T-cell (primary cell): ENCODE data around the gene ARHGAP25. TPM values are rescaled to one million over a fixed set of nuclear protein-coding genes. Genes with fewer than 3 reads are reported as not detected.

Experiments used
- ATAC-seq, 4 experiments: fragments of 200-7000 bp in 3 of 4; fragments of 150-1000 bp in 1 of 4; cut with Tn5 transposase; replicated peaks in 1 of 4; 1 replicate in 3 of 4; 2 replicates in 1 of 4; pipeline ENCODE4 v1.10.0; 2021; ENCODE audit warnings: moderate library complexity in 3 of 4, mild to moderate bottlenecking in 2 of 4, moderate number of reproducible peaks in 1 of 4
- CTCF ChIA-PET, 2 donors: fragments of 300-600 bp; sonication (Branson Sonifier 250); formaldehyde crosslinking; loops; one replicate each; lab custom pipeline; 2022; ENCODE audit warnings: antibody characterized with exemption in 2 of 2; lab: Charles Lee
- POLR2A ChIA-PET, 2 donors: fragments of 300-600 bp; sonication (Branson Sonifier 250); formaldehyde crosslinking; loops; one replicate each; lab custom pipeline; 2022; ENCODE audit warnings: antibody characterized with exemption in 2 of 2; lab: Charles Lee
- DNase-seq, 35 experiments: peaks; one replicate each; pipeline versions ENCODE4 v3.0.0 to v3.0.0-alpha.2; 2013 to 2023
- H3K27ac ChIP-seq: one replicate; pipeline ENCODE4 v1.5.1; 2013; ENCODE audit warnings: low read length
- H3K27me3 ChIP-seq, 2 experiments: replicated peaks in 1 of 2; 1 replicate in 1 of 2; 2 replicates in 1 of 2; pipeline versions ENCODE4 v1.6.1 to v1.7.0; 2013; ENCODE audit warnings: low read length in 1 of 2, mixed read lengths in 1 of 2; ENCODE audit not compliant: control insufficient read depth in 2 of 2, insufficient read depth in 2 of 2; ENCODE audit errors: extremely low read depth in 1 of 2
- H3K36me3 ChIP-seq, 2 donors: 1 replicate in 1 of 2; 2 replicates in 1 of 2; pipeline versions ENCODE4 v1.6.1 to v1.7.0; 2013; ENCODE audit warnings: low read length in 1 of 2; ENCODE audit not compliant: control insufficient read depth in 2 of 2, insufficient read depth in 1 of 2; ENCODE audit errors: extremely low read depth in 1 of 2
- H3K4me1 ChIP-seq, 2 experiments: 1 replicate in 1 of 2; 2 replicates in 1 of 2; pipeline versions ENCODE4 v1.6.1 to v1.7.0; 2013; ENCODE audit warnings: low read length in 2 of 2, mixed read lengths in 1 of 2; ENCODE audit not compliant: insufficient read depth in 2 of 2, control insufficient read depth in 1 of 2; ENCODE audit errors: extremely low read depth in 1 of 2
- H3K4me3 ChIP-seq, 2 donors: 1 replicate in 1 of 2; 2 replicates in 1 of 2; pipeline versions ENCODE4 v1.5.1 to v1.7.0; 2013; ENCODE audit warnings: mild to moderate bottlenecking in 2 of 2, low read length in 1 of 2, moderate library complexity in 1 of 2; ENCODE audit not compliant: control insufficient read depth in 1 of 2; ENCODE audit errors: extremely low read depth in 1 of 2
- H3K9me3 ChIP-seq: 2 replicates; pipeline ENCODE4 v1.7.0; 2013
- H3K27ac Mint-ChIP-seq, 2 donors: one replicate each; pipeline ENCODE4 v1.8.0; 2020 to 2021; ENCODE audit warnings: mild to moderate bottlenecking in 2 of 2, mixed read lengths in 2 of 2
- H3K27me3 Mint-ChIP-seq, 2 donors: one replicate each; pipeline ENCODE4 v1.8.0; 2021 to 2022; ENCODE audit warnings: mixed read lengths in 2 of 2
- H3K36me3 Mint-ChIP-seq: one replicate; pipeline ENCODE4 v1.8.0; 2021; ENCODE audit warnings: mixed read lengths
- H3K4me1 Mint-ChIP-seq, 3 donors: one replicate each; pipeline ENCODE4 v1.8.0; 2020 to 2022; ENCODE audit warnings: mixed read lengths in 3 of 3, mild to moderate bottlenecking in 1 of 3
- H3K4me3 Mint-ChIP-seq, 3 donors: one replicate each; pipeline ENCODE4 v1.8.0; 2020 to 2022; ENCODE audit warnings: mild to moderate bottlenecking in 3 of 3, mixed read lengths in 3 of 3, moderate library complexity in 3 of 3
- H3K9me3 Mint-ChIP-seq, 3 donors: one replicate each; pipeline ENCODE4 v1.8.0; 2020 to 2022; ENCODE audit warnings: mixed read lengths in 3 of 3
- WGBS: methylation state at CpG from one replicate; pipeline ENCODE4 v1.1.5; 2013; ENCODE audit warnings: missing lambda C conversion rate; ENCODE audit not compliant: insufficient coverage; 5-methylcytosine and 5-hydroxymethylcytosine counted together
- total RNA-seq, 35 experiments: library from RNA in 6 of 35; stranded (reverse) in 6 of 35; fragments of 120-200 nt in 1 of 35; gene quantifications; one replicate each; pipeline versions ENCODE4 v1.2.1 to v1.2.4 and lab custom pipeline; 2013 to 2026

Gene ARHGAP25
- total RNA-seq, 5 donors from 2014 or later (not counting 1 experiment from before 2014, with no cell fraction given): 103 to 134 (median 123) TPM

- WGBS: no CpG with 5 or more reads among the region's 2 CpGs
- no peaks in the 10 kb centered on the region for H3K4me1 ChIP-seq
- POLR2A ChIA-PET: interaction anchor here in 1 of 2 donors (1.1 kb wide), 1 partner anchor 11 kb away, joined by 3 read pairs; no protein-coding TSS in a partner anchor
- no peaks in the 10 kb centered on the region for H3K9me3 ChIP-seq
- DNase-seq: no peak
- Mint-ChIP-seq H3K27me3 (peaks cover 16 to 19% of the 10 kb centered on the region in 2 donors), H3K9me3 (no peaks in the 10 kb centered on the region), H3K27ac (no peak overlapping the region), H3K4me3 (no peak overlapping the region), H3K4me1 (no peaks in the 10 kb centered on the region), H3K36me3 (no peaks in the 10 kb centered on the region)
- no peak for ATAC-seq
- no peak overlapping the region for H3K27ac ChIP-seq
- no peak overlapping the region for H3K4me3 ChIP-seq
- CTCF ChIA-PET: interaction anchor here in 1 of 2 donors (0.9 to 1.3 kb wide), 2 partner anchors 9 to 22 kb away, joined by 3 read pairs; no protein-coding TSS in a partner anchor
- no peaks in the 10 kb centered on the region for H3K36me3 ChIP-seq
- peaks cover 0 to 6% of the 10 kb centered on the region in 2 experiments for H3K27me3 ChIP-seq
These were observed 110.4 kb downstream of the ARHGAP25 start for GRCh38 chr2:68845043-68845442.

DNA sequence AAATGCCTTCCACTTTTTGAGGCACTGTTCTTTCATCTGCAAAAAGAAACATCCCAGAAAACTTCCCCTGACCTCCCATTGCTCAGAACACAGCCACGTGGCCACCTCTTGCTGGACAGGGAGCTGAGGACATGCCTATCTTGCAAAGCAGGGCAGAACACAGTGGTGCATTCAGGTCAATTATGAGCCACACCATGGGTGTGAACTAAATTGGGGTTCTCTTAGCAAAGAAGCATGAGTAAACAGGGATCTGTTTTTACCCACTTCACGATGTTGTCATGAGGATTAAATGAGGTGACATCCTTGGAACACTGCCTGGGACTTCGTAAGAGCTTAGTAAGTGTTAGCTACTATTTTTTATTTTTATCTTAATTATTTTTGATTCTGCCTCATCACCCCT, 111.5 kb downstream of the ARHGAP25 start:
- H3K9me3 Mint-ChIP-seq: no peaks in the 10 kb centered on the region
- H3K4me1 Mint-ChIP-seq: no peaks in the 10 kb centered on the region
- H3K27me3 Mint-ChIP-seq: peaks cover 19 to 26% of the 10 kb centered on the region in 2 donors
- H3K27ac ChIP-seq: no peak overlapping the region
- DNase-seq (no peak), ATAC-seq (no peak)
- H3K4me3 ChIP-seq: no peak overlapping the region
- CTCF ChIA-PET: interaction anchor here (1.2 to 1.4 kb wide), 2 partner anchors 9 to 137 kb away, joined by 3 to 4 read pairs; no protein-coding TSS in a partner anchor
- H3K36me3 Mint-ChIP-seq: no peaks in the 10 kb centered on the region
- WGBS: no CpG with 5 or more reads among the region's 3 CpGs
- H3K4me1 ChIP-seq: no peaks in the 10 kb centered on the region
- POLR2A ChIA-PET: no interaction called here
- no peaks in the 10 kb centered on the region for H3K9me3 ChIP-seq
- no peak overlapping the region for H3K4me3 Mint-ChIP-seq
- no peaks in the 10 kb centered on the region for H3K36me3 ChIP-seq
- peaks cover 0 to 9% of the 10 kb centered on the region in 2 experiments for H3K27me3 ChIP-seq
- no peak overlapping the region for H3K27ac Mint-ChIP-seq

- H3K27ac ChIP-seq: no peak overlapping the region
- no peak overlapping the region for H3K4me3 Mint-ChIP-seq
- ATAC-seq (no peak), DNase-seq (no peak)
- peaks cover 0 to 9% of the 10 kb centered on the region in 2 experiments for H3K27me3 ChIP-seq
- no peaks in the 10 kb centered on the region for H3K9me3 Mint-ChIP-seq
- no peaks in the 10 kb centered on the region for H3K36me3 ChIP-seq
- H3K4me3 ChIP-seq: no peak overlapping the region
- H3K9me3 ChIP-seq: no peaks in the 10 kb centered on the region
- no peaks in the 10 kb centered on the region for H3K36me3 Mint-ChIP-seq
- peaks cover 19 to 26% of the 10 kb centered on the region in 2 donors for H3K27me3 Mint-ChIP-seq
- CTCF ChIA-PET: interaction anchor here in 1 of 2 donors (0.5 kb wide), 2 partner anchors 652 to 991 kb away, joined by 3 to 4 read pairs; no protein-coding TSS in a partner anchor
- H3K4me1 ChIP-seq: no peaks in the 10 kb centered on the region
- H3K27ac Mint-ChIP-seq: no peak overlapping the region
- H3K4me1 Mint-ChIP-seq: no peaks in the 10 kb centered on the region
- POLR2A ChIA-PET: no interaction called here
These were observed 113.1 kb downstream of the ARHGAP25 start for GRCh38 chr2:68847751-68848150.

- Mint-ChIP-seq H3K27me3 (peaks cover 19 to 30% of the 10 kb centered on the region in 2 donors), H3K4me3 (no peak overlapping the region), H3K36me3 (no peaks in the 10 kb centered on the region), H3K4me1 (no peaks in the 10 kb centered on the region), H3K9me3 (no peaks in the 10 kb centered on the region), H3K27ac (no peak overlapping the region)
- no peak overlapping the region for H3K27ac ChIP-seq
- H3K9me3 ChIP-seq: no peaks in the 10 kb centered on the region
- WGBS: 42% methylated on average over 2 of the region's 4 CpGs
- DNase-seq (no peak), ATAC-seq (no peak)
- CTCF ChIA-PET: no interaction called here
- H3K27me3 ChIP-seq: peaks cover 0 to 9% of the 10 kb centered on the region in 2 experiments
- H3K4me3 ChIP-seq: no peak overlapping the region
- POLR2A ChIA-PET: interaction anchor here in 1 of 2 donors (0.9 kb wide), 1 partner anchor 11 kb away, joined by 3 read pairs; no protein-coding TSS in a partner anchor
- H3K4me1 ChIP-seq: no peaks in the 10 kb centered on the region
- H3K36me3 ChIP-seq: no peaks in the 10 kb centered on the region
These were observed 115.0 kb downstream of the ARHGAP25 start for GRCh38 chr2:68849579-68850030.

GRCh38 chr2:68850524-68850923, 115.9 kb downstream of the ARHGAP25 start:
- Histone ChIP-seq H3K27ac (no peak overlapping the region), H3K36me3 (no peaks in the 10 kb centered on the region), H3K27me3 (peaks cover 0 to 9% of the 10 kb centered on the region in 2 experiments), H3K4me1 (no peaks in the 10 kb centered on the region), H3K9me3 (no peaks in the 10 kb centered on the region), H3K4me3 (no peak overlapping the region)
- DNase-seq (no peak), ATAC-seq (no peak)
- H3K27me3 Mint-ChIP-seq: peaks cover 25 to 34% of the 10 kb centered on the region in 2 donors
- WGBS: 89% methylated on average over 2 of the region's 3 CpGs
- no peaks in the 10 kb centered on the region for H3K4me1 Mint-ChIP-seq
- H3K9me3 Mint-ChIP-seq: no peaks in the 10 kb centered on the region
- H3K4me3 Mint-ChIP-seq: no peak overlapping the region
- H3K36me3 Mint-ChIP-seq: no peaks in the 10 kb centered on the region
- ChIA-PET POLR2A (no interaction called here), CTCF (interaction anchor here in 1 of 2 donors (0.7 to 1.0 kb wide), 2 partner anchors 9 to 272 kb away, joined by 3 to 4 read pairs; no protein-coding TSS in a partner anchor)
- H3K27ac Mint-ChIP-seq: no peak overlapping the region

DNA sequence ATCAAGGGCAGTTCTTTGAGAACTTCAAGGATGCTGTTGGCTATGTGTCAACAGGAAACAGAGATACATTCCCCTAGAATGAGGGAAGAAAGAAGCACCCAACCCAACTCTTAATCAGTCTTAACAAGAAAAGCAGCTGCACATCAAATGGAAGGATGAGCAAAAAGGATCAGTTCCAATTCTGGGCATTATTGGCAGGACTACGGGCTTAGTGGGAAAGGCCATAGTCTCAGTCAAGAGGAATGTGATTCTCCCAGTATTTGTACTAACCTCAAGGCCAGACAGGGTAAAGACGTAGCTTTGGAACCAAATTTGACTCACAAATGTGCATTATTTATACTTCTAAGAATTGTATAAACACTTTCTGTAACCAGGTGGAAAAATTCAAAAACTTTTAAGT, 118.4 kb downstream of the ARHGAP25 start:
- ChIA-PET CTCF (no interaction called here), POLR2A (no interaction called here)
- no peak overlapping the region for H3K27ac Mint-ChIP-seq

More for the DNA sequence above, 118.4 kb downstream of the ARHGAP25 start:
- Mint-ChIP-seq H3K36me3 (no peaks in the 10 kb centered on the region), H3K27me3 (peaks cover 13 to 23% of the 10 kb centered on the region in 2 donors), H3K4me3 (no peak overlapping the region), H3K9me3 (no peaks in the 10 kb centered on the region), H3K4me1 (peaks cover 0 to 2% (median 0%) of the 10 kb centered on the region in 3 donors)
- ATAC-seq (no peak), DNase-seq (no peak)
- Histone ChIP-seq H3K9me3 (no peaks in the 10 kb centered on the region), H3K4me3 (no peak overlapping the region), H3K27ac (no peak overlapping the region), H3K27me3 (peaks cover 0 to 5% of the 10 kb centered on the region in 2 experiments), H3K36me3 (no peaks in the 10 kb centered on the region), H3K4me1 (no peaks in the 10 kb centered on the region)
- WGBS: no CpG with 5 or more reads among the region's 2 CpGs
